Neural progenitor cell (in vitro differentiated cells): ENCODE data around the gene VPS33A.

Experiments used
- EZH2phosphoT487 ChIP-seq: fragments of 200-600 bp; sonication (generic); IDR thresholded peaks from 2 replicates; pipeline ENCODE4 v1.6.1; 2017; ENCODE audit warnings: antibody characterized with exemption
- TF ChIP-seq, protein P1 (sequence below): fragments of 200-600 bp; sonication (generic); IDR thresholded peaks from 2 replicates; pipeline ENCODE4 v1.5.1; 2017; ENCODE audit warnings: antibody characterized with exemption, mild to moderate bottlenecking

DNA sequence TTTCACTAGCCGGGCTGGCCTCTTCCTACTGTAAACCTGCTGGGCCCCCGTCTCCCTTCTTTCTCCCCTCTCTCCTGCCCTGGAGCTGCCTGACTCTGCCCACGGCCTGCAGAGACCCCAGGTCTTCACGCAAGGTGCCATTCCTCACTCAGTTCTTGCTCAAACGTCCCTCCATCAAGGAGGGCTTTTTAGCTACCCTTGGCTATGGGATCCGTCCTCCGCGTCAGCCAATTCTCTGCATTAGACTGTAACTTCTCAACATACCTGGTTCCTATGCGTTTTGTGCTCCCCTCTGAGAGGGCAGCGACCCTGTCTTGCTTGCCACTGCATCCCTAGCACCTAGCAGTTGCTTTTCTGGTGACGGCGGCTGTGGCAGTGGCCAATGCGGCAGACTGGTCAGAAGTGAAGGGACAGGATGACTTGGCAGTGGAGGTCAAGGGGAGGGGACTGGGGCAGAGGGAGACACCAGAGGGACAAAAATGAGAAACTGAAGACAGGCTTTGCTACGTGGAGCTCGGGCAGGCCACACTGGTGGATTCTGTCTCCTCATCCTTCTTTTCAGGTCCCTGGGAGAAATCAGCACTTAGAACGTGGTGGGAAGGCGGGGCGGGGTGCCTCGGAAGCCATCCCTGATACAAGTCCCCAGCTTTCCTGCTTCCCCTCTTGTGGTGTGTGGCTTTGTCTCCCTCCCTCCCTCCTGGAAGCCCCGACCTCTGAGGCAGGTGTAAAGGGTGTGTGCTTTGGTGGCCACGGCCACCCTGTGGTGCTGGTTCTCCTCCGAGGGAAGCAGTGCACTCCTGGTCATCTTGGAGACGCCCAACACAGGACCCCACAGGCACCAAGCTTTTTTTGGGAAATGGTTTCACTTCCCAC lies 61.0 kb downstream of the VPS33A start:
- TF ChIP-seq, protein P1, sequence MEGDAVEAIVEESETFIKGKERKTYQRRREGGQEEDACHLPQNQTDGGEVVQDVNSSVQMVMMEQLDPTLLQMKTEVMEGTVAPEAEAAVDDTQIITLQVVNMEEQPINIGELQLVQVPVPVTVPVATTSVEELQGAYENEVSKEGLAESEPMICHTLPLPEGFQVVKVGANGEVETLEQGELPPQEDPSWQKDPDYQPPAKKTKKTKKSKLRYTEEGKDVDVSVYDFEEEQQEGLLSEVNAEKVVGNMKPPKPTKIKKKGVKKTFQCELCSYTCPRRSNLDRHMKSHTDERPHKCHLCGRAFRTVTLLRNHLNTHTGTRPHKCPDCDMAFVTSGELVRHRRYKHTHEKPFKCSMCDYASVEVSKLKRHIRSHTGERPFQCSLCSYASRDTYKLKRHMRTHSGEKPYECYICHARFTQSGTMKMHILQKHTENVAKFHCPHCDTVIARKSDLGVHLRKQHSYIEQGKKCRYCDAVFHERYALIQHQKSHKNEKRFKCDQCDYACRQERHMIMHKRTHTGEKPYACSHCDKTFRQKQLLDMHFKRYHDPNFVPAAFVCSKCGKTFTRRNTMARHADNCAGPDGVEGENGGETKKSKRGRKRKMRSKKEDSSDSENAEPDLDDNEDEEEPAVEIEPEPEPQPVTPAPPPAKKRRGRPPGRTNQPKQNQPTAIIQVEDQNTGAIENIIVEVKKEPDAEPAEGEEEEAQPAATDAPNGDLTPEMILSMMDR, result no peak
- no peak for TF ChIP-seq EZH2phosphoT487
